ENCODE results near the gene HBE1.

The HBE1 gene

DNA sequence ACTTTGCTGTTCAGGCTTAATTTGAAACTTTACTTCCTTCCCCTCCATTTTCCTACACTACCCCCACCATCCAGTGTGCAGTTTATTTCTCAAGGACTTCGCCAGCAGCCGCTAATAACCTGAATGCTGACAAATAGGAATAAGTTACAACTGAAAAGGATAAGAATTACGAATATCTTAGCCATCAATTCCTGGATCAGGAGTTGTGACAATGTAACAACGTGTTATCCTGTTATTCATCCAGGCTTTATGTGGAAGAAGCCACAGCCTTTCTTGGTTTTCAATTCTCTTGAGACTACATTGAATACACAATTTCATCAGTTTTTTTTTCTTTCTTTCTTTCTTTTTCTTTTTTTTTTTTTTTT is 25.9 kb downstream of the HBE1 start:
- no peaks in the 10 kb centered on the region for H3K9me3 ChIP-seq (ENCODE audit: control insufficient read depth, insufficient read depth, low read length)
- H3K4me1 ChIP-seq (ENCODE audit: control insufficient read depth, insufficient read depth, low read length) = no peaks in the 10 kb centered on the region
- no peaks in the 10 kb centered on the region for H3K27me3 ChIP-seq (ENCODE audit: control insufficient read depth, insufficient read depth, low read length)
- WGBS (ENCODE audit: insufficient coverage, insufficient read length) = no CpG with 5 or more reads among the region's 4 CpGs
- H3K27ac ChIP-seq (ENCODE audit: low read length) = no peak overlapping the region
- no peaks in the 10 kb centered on the region for H3K36me3 ChIP-seq (ENCODE audit: control insufficient read depth, insufficient read depth, low read length)
- no peak overlapping the region for H3K4me3 ChIP-seq (ENCODE audit: low read length)
- no peak for DNase-seq (ENCODE audit: low read depth, low spot score)

DNA sequence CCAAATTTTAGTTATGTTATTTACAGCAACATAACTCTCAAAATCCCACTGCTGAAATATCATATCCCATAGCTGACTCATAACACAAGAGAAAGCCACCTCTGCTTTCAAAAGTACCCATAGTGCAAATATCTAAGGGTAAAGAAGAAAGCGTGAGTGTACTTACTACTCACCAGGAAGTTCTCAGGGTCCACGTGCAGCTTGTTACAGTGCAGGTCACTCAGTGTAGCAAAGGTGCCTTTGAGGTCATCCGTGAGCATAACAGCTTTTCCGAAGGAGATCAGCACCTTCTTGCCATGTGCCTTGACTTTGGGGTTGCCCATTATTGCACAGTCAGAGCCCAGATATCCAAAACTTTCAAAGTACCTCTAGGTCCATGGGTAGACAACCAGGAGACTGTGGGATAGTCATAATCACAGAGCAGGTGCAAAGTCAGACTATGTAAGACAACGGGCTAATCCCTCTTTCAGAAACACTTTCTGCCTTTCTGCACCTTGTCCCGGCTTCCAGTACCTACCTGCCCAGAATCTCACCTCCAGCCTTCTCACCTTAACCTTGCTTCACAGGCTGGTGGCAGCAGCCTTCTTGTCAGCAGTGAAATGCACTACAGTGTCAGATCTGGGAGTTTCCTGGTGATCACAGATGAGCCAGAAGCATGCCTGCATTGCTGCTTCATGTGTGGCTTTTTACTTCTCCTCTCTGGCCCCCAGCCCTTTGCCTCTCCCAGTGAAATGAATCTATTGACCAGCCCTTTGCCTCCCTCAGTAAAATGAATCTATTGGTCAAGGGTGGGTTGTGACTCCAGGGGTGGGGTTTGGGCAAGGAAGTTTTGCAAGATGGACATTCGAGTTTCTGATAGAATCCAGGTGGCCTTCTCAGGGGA is 26.6 kb downstream of the HBE1 start:
- no peak overlapping the region for H3K27ac ChIP-seq (ENCODE audit: low read length)
- WGBS (ENCODE audit: insufficient coverage, insufficient read length) = no CpG with 5 or more reads among the region's 7 CpGs
- no peaks in the 10 kb centered on the region for H3K9me3 ChIP-seq (ENCODE audit: control insufficient read depth, insufficient read depth, low read length)
- no peak overlapping the region for H3K4me3 ChIP-seq (ENCODE audit: low read length)
- DNase-seq (ENCODE audit: low read depth, low spot score) = no peak
- H3K27me3 ChIP-seq (ENCODE audit: control insufficient read depth, insufficient read depth, low read length) = no peaks in the 10 kb centered on the region
- H3K4me1 ChIP-seq (ENCODE audit: control insufficient read depth, insufficient read depth, low read length) = no peaks in the 10 kb centered on the region
- H3K36me3 ChIP-seq (ENCODE audit: control insufficient read depth, insufficient read depth, low read length) = no peaks in the 10 kb centered on the region

DNA sequence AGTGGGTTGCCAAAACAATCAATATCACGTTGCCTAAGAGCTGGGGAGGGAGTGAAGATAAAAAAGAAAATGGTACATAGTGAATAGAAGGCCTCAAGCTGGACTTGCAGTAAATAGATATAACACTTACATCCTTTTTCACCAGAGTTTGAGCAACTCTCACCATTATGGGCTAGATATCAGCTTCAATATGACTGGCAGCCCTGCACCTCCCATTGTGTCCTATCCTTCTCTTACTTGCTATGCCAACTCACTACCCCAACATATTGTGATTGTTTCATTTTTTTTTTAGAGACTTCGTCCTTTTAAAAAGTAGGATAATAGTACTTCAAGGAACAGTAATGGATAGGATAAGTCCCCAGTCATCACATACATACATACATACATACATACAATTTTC is 27.5 kb downstream of the HBE1 start:
- Histone ChIP-seq H3K4me1 (ENCODE audit: control insufficient read depth, insufficient read depth, low read length) (no peaks in the 10 kb centered on the region), H3K9me3 (ENCODE audit: control insufficient read depth, insufficient read depth, low read length) (no peaks in the 10 kb centered on the region), H3K27ac (ENCODE audit: low read length) (no peak overlapping the region), H3K27me3 (ENCODE audit: control insufficient read depth, insufficient read depth, low read length) (no peaks in the 10 kb centered on the region), H3K4me3 (ENCODE audit: low read length) (no peak overlapping the region), H3K36me3 (ENCODE audit: control insufficient read depth, insufficient read depth, low read length) (no peaks in the 10 kb centered on the region)
- no peak for DNase-seq (ENCODE audit: low read depth, low spot score)
- no CpG with 5 or more reads among the region's 2 CpGs for WGBS (ENCODE audit: insufficient coverage, insufficient read length)

DNA sequence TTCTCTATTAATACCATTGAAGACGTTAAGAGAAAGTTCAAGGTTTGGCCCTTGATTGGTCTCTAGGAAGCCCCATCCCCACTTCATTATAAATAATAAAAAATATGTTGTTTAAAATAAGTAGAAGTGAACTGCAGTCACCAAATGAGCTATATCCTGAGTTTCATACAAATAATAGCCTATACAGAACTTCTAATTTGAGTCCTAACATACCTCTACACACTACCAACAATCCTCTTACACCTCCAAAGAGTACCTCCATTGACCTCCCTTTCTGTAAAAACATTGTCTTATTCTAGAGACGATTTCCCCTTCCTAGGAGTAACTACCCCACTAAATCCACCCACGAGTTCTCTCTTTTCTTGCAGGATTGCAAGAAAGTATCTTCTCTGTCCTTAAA is 28.3 kb downstream of the HBE1 start:
- no CpG with 5 or more reads among the region's 3 CpGs for WGBS (ENCODE audit: insufficient coverage, insufficient read length)
- H3K4me3 ChIP-seq (ENCODE audit: low read length) = no peak overlapping the region
- H3K27me3 ChIP-seq (ENCODE audit: control insufficient read depth, insufficient read depth, low read length) = no peaks in the 10 kb centered on the region
- H3K4me1 ChIP-seq (ENCODE audit: control insufficient read depth, insufficient read depth, low read length) = no peaks in the 10 kb centered on the region
- no peak overlapping the region for H3K27ac ChIP-seq (ENCODE audit: low read length)
- DNase-seq (ENCODE audit: low read depth, low spot score) = no peak
- no peaks in the 10 kb centered on the region for H3K36me3 ChIP-seq (ENCODE audit: control insufficient read depth, insufficient read depth, low read length)
- H3K9me3 ChIP-seq (ENCODE audit: control insufficient read depth, insufficient read depth, low read length) = no peaks in the 10 kb centered on the region

DNA sequence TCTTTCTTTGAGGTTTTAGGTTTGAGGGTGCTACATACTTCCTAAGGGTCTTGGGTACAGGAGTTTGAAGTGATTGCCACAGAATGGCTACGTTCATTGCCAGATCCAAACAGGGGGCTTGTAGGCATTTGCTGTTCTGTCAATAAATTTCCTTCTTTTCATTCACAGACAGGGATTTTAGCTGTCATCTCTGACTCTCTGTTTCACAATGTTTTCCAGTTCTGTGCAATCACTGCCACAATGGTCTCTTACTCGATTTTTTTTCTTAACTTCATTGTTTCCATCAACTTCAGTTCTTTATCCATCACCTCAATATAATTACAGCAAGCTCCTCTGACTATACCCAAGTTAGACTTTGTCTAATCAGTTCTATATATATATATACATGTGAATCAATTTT is 29.3 kb downstream of the HBE1 start:
- H3K27me3 ChIP-seq (ENCODE audit: control insufficient read depth, insufficient read depth, low read length) = no peaks in the 10 kb centered on the region
- WGBS (ENCODE audit: insufficient coverage, insufficient read length) = 100% methylated on average over 1 of the region's 2 CpGs
- no peaks in the 10 kb centered on the region for H3K9me3 ChIP-seq (ENCODE audit: control insufficient read depth, insufficient read depth, low read length)
- no peaks in the 10 kb centered on the region for H3K4me1 ChIP-seq (ENCODE audit: control insufficient read depth, insufficient read depth, low read length)
- H3K36me3 ChIP-seq (ENCODE audit: control insufficient read depth, insufficient read depth, low read length) = no peaks in the 10 kb centered on the region
- no peak overlapping the region for H3K4me3 ChIP-seq (ENCODE audit: low read length)
- no peak overlapping the region for H3K27ac ChIP-seq (ENCODE audit: low read length)
- DNase-seq (ENCODE audit: low read depth, low spot score) = no peak

DNA sequence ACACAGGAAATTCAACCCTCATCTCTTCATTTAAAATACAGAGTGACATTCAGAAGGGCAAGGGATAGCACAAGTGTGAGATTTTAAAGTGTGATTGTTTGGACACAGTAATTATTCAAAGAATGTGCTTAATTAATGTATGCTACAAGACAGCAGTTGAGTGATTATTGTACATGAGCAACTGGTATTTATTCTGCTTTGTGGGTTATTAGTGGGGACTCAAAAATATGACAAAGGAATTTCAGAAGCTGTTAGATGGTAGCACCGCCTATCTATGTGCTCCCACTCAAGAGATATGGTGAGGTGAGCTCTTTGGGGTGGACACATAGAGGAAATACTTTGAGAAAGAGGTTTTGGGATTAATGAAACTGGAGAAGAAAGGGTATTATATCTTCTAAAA is 29.7 kb downstream of the HBE1 start:
- Histone ChIP-seq H3K4me1 (ENCODE audit: control insufficient read depth, insufficient read depth, low read length) (no peaks in the 10 kb centered on the region), H3K27me3 (ENCODE audit: control insufficient read depth, insufficient read depth, low read length) (no peaks in the 10 kb centered on the region), H3K36me3 (ENCODE audit: control insufficient read depth, insufficient read depth, low read length) (no peaks in the 10 kb centered on the region), H3K9me3 (ENCODE audit: control insufficient read depth, insufficient read depth, low read length) (no peaks in the 10 kb centered on the region), H3K4me3 (ENCODE audit: low read length) (no peak overlapping the region), H3K27ac (ENCODE audit: low read length) (no peak overlapping the region)
- no peak for DNase-seq (ENCODE audit: low read depth, low spot score)
- WGBS (ENCODE audit: insufficient coverage, insufficient read length) = no CpG with 5 or more reads among the region's 1 CpG

DNA sequence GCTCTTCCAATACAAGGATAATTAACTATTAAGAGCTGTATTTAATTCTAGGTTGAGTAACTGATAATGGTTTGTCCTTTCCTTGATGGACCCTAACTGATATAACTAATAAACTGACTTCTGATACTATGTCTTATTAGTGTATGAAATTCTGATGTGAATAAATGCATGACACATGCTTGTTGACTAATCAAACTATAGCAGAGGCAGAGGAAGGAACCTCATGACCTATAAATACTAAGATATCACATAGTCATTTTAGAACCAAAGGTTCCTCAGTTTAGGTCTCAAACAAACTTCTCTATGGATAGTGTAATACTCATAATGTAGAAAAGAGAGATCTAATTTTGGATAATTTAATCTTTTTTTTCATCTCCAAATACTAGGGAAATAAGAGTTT is 30.7 kb downstream of the HBE1 start:
- Histone ChIP-seq H3K4me3 (ENCODE audit: low read length) (no peak overlapping the region), H3K27ac (ENCODE audit: low read length) (no peak overlapping the region), H3K36me3 (ENCODE audit: control insufficient read depth, insufficient read depth, low read length) (no peaks in the 10 kb centered on the region), H3K4me1 (ENCODE audit: control insufficient read depth, insufficient read depth, low read length) (no peaks in the 10 kb centered on the region), H3K9me3 (ENCODE audit: control insufficient read depth, insufficient read depth, low read length) (no peaks in the 10 kb centered on the region), H3K27me3 (ENCODE audit: control insufficient read depth, insufficient read depth, low read length) (no peaks in the 10 kb centered on the region)
- no peak for DNase-seq (ENCODE audit: low read depth, low spot score)

DNA sequence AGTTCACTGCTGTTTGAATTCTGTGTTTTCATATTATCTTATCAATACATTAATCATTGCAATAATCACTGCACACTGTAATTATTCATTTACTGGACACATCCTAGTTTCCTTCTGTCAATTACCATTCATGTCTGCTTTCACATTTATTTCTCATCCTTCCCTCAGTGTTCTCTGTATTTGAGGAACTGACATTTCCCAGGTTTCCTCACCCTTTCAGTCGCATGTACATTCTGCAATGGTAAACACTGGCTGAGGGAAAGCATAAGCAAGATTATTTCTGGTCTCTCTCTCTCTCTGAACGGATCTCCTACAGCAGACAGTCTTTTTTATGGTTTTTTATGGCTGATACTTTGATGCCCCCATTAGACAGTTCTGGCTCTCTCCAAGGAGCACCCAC is 31.3 kb downstream of the HBE1 start:
- no CpG with 5 or more reads among the region's 2 CpGs for WGBS (ENCODE audit: insufficient coverage, insufficient read length)
- Histone ChIP-seq H3K4me3 (ENCODE audit: low read length) (no peak overlapping the region), H3K9me3 (ENCODE audit: control insufficient read depth, insufficient read depth, low read length) (no peaks in the 10 kb centered on the region), H3K27ac (ENCODE audit: low read length) (no peak overlapping the region), H3K36me3 (ENCODE audit: control insufficient read depth, insufficient read depth, low read length) (no peaks in the 10 kb centered on the region), H3K4me1 (ENCODE audit: control insufficient read depth, insufficient read depth, low read length) (no peaks in the 10 kb centered on the region), H3K27me3 (ENCODE audit: control insufficient read depth, insufficient read depth, low read length) (no peaks in the 10 kb centered on the region)
- DNase-seq (ENCODE audit: low read depth, low spot score) = no peak

DNA sequence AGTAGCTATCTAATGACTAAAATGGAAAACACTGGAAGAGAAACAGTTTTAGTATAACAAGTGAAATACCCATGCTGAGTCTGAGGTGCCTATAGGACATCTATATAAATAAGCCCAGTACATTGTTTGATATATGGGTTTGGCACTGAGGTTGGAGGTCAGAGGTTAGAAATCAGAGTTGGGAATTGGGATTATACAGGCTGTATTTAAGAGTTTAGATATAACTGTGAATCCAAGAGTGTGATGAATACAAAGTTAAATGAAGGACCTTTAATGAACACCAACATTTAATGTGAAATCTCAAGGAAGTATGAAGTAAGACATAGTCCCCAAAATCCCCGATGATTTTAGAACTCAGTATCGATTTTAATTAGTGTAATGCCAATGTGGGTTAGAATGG is 32.3 kb downstream of the HBE1 start:
- Histone ChIP-seq H3K9me3 (ENCODE audit: control insufficient read depth, insufficient read depth, low read length) (no peaks in the 10 kb centered on the region), H3K36me3 (ENCODE audit: control insufficient read depth, insufficient read depth, low read length) (no peaks in the 10 kb centered on the region), H3K27ac (ENCODE audit: low read length) (no peak overlapping the region), H3K4me1 (ENCODE audit: control insufficient read depth, insufficient read depth, low read length) (no peaks in the 10 kb centered on the region), H3K27me3 (ENCODE audit: control insufficient read depth, insufficient read depth, low read length) (no peaks in the 10 kb centered on the region), H3K4me3 (ENCODE audit: low read length) (no peak overlapping the region)
- DNase-seq (ENCODE audit: low read depth, low spot score) = no peak
- WGBS (ENCODE audit: insufficient coverage, insufficient read length) = no CpG with 5 or more reads among the region's 2 CpGs

DNA sequence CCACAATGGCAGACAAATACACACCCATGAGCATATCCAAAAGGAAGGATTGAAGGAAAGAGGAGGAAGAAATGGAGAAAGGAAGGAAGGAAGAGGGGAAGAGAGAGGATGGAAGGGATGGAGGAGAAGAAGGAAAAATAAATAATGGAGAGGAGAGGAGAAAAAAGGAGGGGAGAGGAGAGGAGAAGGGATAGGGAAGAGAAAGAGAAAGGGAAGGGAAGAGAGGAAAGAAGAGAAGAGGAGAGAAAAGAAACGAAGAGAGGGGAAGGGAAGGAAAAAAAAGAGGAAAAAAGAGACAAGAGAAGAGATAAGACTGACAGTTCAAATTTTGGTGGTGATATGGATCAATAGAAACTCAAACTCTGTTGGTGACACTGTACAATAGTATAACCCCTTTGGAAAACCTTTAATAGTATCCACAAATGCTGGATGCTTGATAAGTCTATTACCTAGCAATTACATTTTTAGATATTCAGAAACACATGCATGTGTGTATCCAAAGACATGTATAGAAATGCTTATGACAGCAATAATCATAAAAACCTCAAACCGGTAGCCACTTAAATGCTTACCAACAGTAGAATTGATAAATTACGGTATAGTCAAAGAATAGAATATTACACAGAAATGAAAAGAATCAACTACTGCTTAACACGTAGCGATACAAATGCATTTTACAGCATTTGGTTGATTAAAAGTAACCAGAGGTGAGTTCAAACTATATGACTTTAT is 34.2 kb downstream of the HBE1 start:
- no peaks in the 10 kb centered on the region for H3K27me3 ChIP-seq (ENCODE audit: control insufficient read depth, insufficient read depth, low read length)
- no peaks in the 10 kb centered on the region for H3K9me3 ChIP-seq (ENCODE audit: control insufficient read depth, insufficient read depth, low read length)
- no peak for DNase-seq (ENCODE audit: low read depth, low spot score)
- no CpG with 5 or more reads among the region's 5 CpGs for WGBS (ENCODE audit: insufficient coverage, insufficient read length)
- no peak overlapping the region for H3K27ac ChIP-seq (ENCODE audit: low read length)
- H3K4me3 ChIP-seq (ENCODE audit: low read length) = no peak overlapping the region
- no peaks in the 10 kb centered on the region for H3K36me3 ChIP-seq (ENCODE audit: control insufficient read depth, insufficient read depth, low read length)
- no peaks in the 10 kb centered on the region for H3K4me1 ChIP-seq (ENCODE audit: control insufficient read depth, insufficient read depth, low read length)

DNA sequence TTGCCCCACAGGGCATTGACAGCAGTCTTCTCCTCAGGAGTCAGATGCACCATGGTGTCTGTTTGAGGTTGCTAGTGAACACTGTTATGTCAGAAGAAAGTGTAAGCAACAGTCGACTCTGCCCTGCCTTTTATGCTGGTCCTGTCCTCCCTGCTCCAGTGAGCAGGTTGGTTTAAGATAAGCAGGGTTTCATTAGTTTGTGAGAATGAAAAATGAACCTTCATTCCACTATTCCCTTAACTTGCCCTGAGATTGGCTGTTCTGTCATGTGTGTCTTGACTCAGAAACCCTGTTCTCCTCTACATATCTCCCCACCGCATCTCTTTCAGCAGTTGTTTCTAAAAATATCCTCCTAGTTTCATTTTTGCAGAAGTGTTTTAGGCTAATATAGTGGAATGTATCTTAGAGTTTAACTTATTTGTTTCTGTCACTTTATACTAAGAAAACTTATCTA is 35.3 kb downstream of the HBE1 start, which contains the start of gene HBD:
TSS of gene HBD (minus strand) at position 103 of the 454 bp plus-strand sequence. CDS start at position 53, 50 bp downstream.
- no peaks in the 10 kb centered on the region for H3K36me3 ChIP-seq (ENCODE audit: control insufficient read depth, insufficient read depth, low read length)
- no peak for DNase-seq (ENCODE audit: low read depth, low spot score)
- H3K4me1 ChIP-seq (ENCODE audit: control insufficient read depth, insufficient read depth, low read length) = no peaks in the 10 kb centered on the region
- H3K9me3 ChIP-seq (ENCODE audit: control insufficient read depth, insufficient read depth, low read length) = no peaks in the 10 kb centered on the region
- H3K4me3 ChIP-seq (ENCODE audit: low read length) = no peak within 1 kb of the TSS
- H3K27me3 ChIP-seq (ENCODE audit: control insufficient read depth, insufficient read depth, low read length) = no peaks in the 10 kb centered on the region
- WGBS (ENCODE audit: insufficient coverage, insufficient read length) = no CpG with 5 or more reads among the region's 2 CpGs
- no peak within 1 kb of the TSS for H3K27ac ChIP-seq (ENCODE audit: low read length)
